Mucosa of descending colon (tissue), 3 donors: ENCODE data around the gene FAM120C. TPM values are rescaled to one million over a fixed set of nuclear protein-coding genes. Genes with fewer than 3 reads are reported as not detected.

ENCODE experiments used
- ATAC-seq: fragments of 200-7000 bp; cut with Tn5 transposase; one replicate; pipeline ENCODE4 v1.9.1; 2020; ENCODE audit warnings: mild to moderate bottlenecking, moderate library complexity
- DNase-seq, 3 donors: peaks; one replicate each; pipeline ENCODE4 v3.0.0-alpha.2; 2020
- H3K36me3 ChIP-seq: fragments of 200-600 bp; one replicate; pipeline ENCODE4 v1.8.0; 2021; ENCODE audit warnings: low read depth, mild to moderate bottlenecking
- H3K4me1 ChIP-seq: fragments of 200-600 bp; one replicate; pipeline ENCODE4 v1.8.0; 2021; ENCODE audit warnings: low read depth, mild to moderate bottlenecking
- H3K4me3 ChIP-seq: fragments of 200-600 bp; one replicate; pipeline ENCODE4 v1.8.0; 2021; ENCODE audit warnings: mild to moderate bottlenecking
- H3K9me3 ChIP-seq: fragments of 200-600 bp; one replicate; pipeline ENCODE4 v1.8.0; 2021; ENCODE audit warnings: mild to moderate bottlenecking
- intact Hi-C, 2 donors: fragments of 100-400 bp; cut with DNase I in 1 of 2; cut with micrococcal nuclease in 1 of 2; formaldehyde crosslinking; loops; one replicate each; pipeline versions ENCODE4 v1.11.0 to v1.11.1; 2022; cut with DNase I, micrococcal nuclease
- total RNA-seq, 3 donors: library from RNA; stranded (reverse); fragmentation: NEBNext Ultra II Directional in 2 of 3; extraction: Animal tissue kit (Norgen Biotek cat#: 25700) in 2 of 3; gene quantifications; one replicate each; pipeline versions ENCODE4 v1.2.1 to v1.2.4, GENCODE V29; 2021 to 2023
- TF ChIP-seq, protein P1 (sequence below): fragments of 200-600 bp; IDR thresholded peaks from one replicate; pipeline ENCODE4 v1.8.0; 2022; ENCODE audit warnings: antibody characterized with exemption, mild to moderate bottlenecking
- donor health status: DM: no; HTN: no; CAD: no; lungs with moderate emphysema.
- donor health status: DM: no; HTN: no; CAD: no.
- donor health status: DM: no; HTN: yes; CAD: no.

Gene FAM120C
- total RNA-seq, 3 donors from 2014 or later, result 3.7 to 9.4 (median 5.0) TPM

DNA sequence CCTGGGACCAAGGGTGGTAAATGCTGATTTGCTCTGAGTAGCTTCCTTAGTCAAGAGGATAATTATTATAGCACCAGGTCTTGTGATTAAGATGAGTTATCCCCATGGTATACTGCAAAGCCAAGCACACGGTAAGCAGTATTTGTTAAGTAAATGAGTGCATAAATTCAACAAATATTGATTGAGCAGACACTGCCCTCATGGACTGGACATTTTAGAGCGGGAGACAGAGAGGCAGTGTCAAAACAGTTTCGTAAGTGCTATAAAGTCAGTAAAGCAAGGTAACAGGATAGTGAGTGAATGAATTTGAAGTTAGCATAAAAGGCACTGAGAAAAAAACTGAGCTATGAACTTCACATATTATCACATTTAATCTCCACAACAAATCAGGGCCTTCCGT is 152.7 kb downstream of the FAM120C start:
- intact Hi-C loops, result no loop called here
- DNase-seq (no peak), ATAC-seq (no peak)
- TF ChIP-seq, protein P1, sequence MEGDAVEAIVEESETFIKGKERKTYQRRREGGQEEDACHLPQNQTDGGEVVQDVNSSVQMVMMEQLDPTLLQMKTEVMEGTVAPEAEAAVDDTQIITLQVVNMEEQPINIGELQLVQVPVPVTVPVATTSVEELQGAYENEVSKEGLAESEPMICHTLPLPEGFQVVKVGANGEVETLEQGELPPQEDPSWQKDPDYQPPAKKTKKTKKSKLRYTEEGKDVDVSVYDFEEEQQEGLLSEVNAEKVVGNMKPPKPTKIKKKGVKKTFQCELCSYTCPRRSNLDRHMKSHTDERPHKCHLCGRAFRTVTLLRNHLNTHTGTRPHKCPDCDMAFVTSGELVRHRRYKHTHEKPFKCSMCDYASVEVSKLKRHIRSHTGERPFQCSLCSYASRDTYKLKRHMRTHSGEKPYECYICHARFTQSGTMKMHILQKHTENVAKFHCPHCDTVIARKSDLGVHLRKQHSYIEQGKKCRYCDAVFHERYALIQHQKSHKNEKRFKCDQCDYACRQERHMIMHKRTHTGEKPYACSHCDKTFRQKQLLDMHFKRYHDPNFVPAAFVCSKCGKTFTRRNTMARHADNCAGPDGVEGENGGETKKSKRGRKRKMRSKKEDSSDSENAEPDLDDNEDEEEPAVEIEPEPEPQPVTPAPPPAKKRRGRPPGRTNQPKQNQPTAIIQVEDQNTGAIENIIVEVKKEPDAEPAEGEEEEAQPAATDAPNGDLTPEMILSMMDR, result no peak
- no peaks in the 10 kb centered on the region for H3K9me3 ChIP-seq
- H3K4me3 ChIP-seq, result no peak overlapping the region
- no peaks in the 10 kb centered on the region for H3K4me1 ChIP-seq
- no peaks in the 10 kb centered on the region for H3K36me3 ChIP-seq

DNA sequence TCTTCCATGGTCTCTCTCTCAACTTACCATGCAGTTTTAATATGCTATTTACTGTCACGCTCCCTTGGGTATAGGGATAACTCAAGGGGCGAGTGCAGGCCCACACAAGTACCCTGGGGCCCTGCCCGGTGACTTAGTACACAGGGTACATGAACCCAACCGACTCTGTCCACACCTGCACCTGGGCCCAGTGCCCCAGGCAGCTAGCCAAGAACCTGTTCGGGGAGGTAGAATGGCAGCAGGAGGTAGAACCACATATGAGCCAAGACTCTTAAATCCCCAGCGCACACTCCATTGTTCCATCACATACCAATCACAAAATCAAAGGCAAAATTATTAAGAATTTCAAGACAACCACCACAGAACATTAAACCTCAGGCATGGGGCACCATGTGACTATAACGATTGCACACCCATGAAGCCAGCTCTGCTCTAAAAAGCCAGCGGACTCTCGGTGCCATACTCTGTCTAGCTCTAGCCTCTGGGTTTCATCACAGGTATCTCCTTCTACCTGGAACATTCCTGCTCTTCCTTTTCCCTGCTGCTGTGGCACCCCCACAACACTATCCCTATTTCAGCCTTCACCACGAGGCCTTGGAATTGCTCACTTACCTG is 153.4 kb downstream of the FAM120C start:
- intact Hi-C loops, result no loop called here
- H3K36me3 ChIP-seq, result no peaks in the 10 kb centered on the region
- DNase-seq (no peak), ATAC-seq (no peak)
- no peaks in the 10 kb centered on the region for H3K9me3 ChIP-seq
- H3K4me3 ChIP-seq, result no peak overlapping the region
- TF ChIP-seq, protein P1, result no peak
- no peaks in the 10 kb centered on the region for H3K4me1 ChIP-seq

DNA sequence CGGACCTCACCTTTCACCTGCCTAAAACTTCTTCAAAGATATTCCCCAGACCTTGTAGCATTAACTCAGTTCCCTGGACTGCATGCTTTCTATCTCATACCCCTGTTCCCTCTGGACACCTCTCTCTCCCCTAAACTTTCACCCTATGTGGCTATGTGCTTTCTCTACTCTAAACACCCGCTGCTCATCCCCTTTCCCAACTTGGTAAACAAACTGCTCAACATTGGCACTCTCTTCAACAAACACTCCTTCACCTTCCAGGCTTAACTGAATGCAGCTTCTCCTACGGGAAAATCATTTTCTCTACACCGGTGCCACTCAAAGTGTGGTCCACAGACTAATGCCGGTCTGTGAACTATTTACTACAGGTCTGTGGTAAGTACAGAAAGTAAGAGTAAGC is 158.7 kb downstream of the FAM120C start:
- ATAC-seq (no peak), DNase-seq (no peak)
- intact Hi-C loops, result no loop called here
- H3K9me3 ChIP-seq, result no peaks in the 10 kb centered on the region
- H3K4me1 ChIP-seq, result no peaks in the 10 kb centered on the region
- TF ChIP-seq, protein P1, result no peak
- no peaks in the 10 kb centered on the region for H3K36me3 ChIP-seq
- no peak overlapping the region for H3K4me3 ChIP-seq

Other genes with a start within 250 kb of the FAM120C start
- 10 to 100 TPM; 23.1 to 36.8 (median 29.8) TPM for gene PHF8, start 138.8 kb downstream of the FAM120C start, total RNA-seq
- 1 to 10 TPM in 1 of 3 donors, under 1 TPM in 2; 0.14 to 2.0 (median 0.27) TPM for gene WNK3, start 174.8 kb upstream of the FAM120C start, total RNA-seq